GM18507 (cell line): ENCODE data around the gene CTRB2.

Experiments used
- DNase-seq: peaks from one replicate; pipeline ENCODE4 v3.0.0; 2011; ENCODE audit warnings: low read depth; ENCODE audit not compliant: insufficient read length; ENCODE audit errors: extremely low spot score
- FAIRE-seq: peaks from 2 replicates; lab custom pipeline; 2011; peaks lifted over from hg19 to GRCh38; lab: Jason Lieb, UNC

CTRB2 gene

DNA sequence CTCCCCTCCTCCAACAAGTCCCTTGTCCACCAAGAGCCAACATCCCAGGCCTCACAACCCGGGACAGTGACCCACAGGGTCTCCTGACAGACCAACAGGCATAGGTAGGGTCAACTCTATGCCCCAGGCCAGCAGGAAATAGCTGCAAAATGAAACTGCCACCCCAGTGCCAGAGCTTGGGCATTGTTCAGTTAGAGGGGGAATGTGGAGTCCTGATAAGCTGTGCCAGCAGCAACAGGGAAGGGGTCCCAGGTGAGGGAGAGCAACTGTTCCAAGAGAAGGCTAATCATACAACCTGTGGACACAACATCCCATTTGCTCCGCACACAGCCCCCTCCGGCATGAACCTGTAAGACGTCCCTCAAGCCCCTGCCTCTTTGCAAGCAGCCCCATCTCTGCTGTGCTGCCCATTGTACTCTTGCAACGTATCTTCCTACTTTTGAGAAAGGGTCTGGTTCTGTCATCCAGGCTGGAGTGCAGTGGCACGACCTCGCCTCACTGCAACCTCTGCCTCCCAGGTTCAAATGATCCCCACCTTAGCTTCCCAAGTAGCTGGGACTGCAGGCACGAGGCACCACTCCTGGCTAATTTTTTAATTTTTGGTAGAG is 17.2 kb downstream of the CTRB2 start:
- DNase-seq (no peak), FAIRE-seq (no peak)

DNA sequence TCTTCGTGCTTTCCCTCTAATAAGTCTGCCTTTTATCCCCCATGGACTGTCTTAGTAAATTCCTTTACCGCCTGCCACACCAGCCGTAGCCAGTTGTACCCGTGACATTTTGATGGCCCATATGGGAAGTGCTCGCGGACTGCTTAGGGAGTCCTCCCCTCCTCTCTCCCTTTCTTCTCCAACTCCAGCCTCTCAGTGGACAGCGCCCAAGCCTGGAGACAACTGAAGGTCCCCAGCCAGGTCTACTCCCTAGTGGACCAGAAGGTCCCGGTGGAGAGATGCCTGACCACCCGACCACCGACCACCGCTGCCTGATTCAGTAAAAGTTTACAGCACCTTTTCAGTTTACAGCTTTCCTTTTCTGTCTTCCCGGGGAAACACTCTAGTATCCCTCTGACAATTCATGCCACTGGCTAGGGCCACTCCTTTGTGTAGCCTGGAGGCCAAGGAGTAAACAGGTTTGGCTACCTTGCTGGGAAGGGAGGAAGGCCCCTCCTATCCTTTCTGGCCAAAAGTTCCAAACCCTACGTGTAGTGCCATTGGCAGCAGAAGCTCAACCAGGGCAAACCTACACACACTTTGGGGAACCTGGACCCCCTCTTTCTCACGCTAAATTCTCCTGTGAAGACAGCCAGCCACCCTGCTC is 18.0 kb downstream of the CTRB2 start:
- FAIRE-seq (no peak), DNase-seq (no peak)

DNA sequence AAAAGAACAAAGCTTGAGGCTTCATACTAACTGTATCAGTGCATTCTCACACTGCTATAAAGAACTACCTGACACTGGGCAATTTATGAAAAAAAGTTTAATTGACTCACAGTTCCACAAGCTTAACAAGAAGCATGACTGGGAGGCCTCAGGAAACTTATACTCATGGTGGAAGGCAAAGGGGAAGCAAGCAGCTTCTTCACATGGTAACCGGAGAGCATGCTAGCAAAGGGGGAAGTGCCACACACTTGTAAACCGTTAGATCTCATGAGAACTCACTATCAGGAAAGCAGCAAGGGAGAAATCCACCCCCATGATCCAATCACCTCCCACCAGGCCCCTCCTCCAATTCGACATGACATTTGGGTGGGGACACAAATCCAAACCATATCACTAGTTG is 25.3 kb downstream of the CTRB2 start:
- FAIRE-seq: peak; percentile 56

DNA sequence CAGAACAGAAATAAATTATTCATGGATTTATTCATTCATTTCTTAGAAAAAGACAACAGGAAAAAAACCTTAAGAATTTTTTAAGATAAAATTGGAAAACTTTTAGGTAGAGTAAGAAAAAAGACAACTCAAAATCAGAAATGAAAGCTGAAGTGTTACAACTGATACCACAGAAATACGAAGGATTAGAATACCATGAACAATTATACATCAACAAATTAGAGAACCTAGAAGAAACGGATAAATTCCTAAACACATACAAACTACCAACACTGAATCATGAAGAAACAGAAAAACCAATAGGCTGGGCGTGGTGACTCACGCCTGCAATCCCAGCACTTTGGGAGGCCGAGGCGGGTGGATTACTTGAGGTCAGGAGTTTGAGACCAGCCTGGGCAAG is 27.8 kb downstream of the CTRB2 start:
- FAIRE-seq: peak; percentile 26
- DNase-seq: no peak

More for the DNA sequence above, 25.3 kb downstream of the CTRB2 start:
- DNase-seq: no peak

DNA sequence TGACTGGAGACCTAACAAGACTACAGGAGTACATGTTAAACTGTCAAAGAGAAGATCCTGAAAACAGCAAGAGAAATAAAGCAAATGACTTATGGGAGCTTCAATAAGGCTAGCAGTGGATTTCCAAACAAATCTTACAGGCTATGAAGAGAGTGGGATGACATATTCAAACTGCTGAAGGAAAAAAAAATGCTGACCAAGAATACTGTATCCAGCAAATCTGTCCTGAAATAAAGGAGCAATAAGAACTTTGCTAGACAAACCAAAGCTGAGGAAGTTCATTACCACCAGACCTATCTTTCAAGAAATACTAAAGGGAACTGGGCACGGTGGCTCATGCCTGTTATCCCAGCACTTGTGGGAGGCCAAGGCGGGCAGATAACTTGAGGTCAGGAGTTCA is 30.0 kb downstream of the CTRB2 start:
- FAIRE-seq (no peak), DNase-seq (no peak)

DNA sequence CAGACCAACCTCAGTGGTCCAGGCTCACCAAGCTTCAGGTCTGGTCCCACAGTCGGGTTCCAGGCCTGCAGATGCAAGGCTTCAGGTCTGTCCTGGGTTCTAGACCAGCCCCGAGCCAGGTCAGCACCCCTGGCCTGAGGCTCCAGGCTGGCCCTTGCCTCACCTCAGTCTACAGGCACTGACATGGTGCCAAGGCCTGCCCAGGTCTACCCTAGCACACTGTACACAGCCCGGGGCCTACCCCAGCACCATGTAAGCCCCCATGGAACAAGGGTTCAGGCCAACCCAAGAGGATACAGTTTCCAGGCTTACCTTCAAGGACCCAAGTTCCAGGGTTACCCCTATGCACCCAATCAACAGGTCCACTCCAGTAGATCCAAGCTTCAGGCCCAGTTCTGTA is 31.9 kb downstream of the CTRB2 start:
- DNase-seq: no peak
- FAIRE-seq: no peak

DNA sequence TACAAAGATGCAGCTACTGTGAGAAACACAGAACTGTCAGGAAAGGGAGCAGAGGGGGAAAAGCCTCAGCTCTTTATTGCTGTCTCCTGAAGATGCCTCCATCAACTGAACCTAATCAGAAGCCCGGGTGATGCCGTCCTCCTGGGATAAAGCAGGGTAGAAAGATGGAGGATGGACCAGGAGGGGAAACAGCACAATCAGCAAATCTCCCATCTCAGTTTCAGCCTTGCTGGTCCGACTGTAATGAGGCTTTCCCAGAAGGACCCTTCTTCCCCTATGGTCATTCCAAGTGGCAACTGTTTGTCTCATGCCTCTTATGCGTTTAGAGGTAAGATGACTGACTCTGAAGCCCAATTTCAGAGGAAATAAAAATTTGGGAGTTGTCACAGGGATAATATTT is 34.4 kb downstream of the CTRB2 start:
- FAIRE-seq (no peak), DNase-seq (no peak)

DNA sequence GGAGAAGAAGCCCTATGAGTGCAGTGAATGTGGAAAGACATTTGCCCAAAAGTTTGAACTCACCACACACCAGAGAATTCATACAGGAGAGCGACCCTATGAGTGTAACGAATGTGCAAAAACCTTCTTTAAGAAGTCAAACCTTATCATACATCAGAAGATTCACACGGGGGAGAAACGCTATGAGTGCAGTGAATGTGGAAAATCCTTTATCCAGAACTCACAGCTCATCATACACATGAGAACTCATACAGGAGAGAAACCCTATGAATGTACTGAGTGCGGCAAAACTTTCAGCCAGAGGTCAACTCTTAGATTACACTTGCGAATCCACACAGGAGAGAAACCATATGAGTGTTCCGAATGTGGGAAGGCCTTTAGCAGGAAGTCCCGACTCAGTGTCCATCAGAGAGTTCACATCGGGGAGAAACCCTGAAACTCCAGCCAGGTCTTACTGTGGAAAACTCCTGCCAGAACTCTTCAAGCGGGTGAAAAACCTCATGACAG is 37.0 kb downstream of the CTRB2 start:
- FAIRE-seq (no peak), DNase-seq (no peak)

DNA sequence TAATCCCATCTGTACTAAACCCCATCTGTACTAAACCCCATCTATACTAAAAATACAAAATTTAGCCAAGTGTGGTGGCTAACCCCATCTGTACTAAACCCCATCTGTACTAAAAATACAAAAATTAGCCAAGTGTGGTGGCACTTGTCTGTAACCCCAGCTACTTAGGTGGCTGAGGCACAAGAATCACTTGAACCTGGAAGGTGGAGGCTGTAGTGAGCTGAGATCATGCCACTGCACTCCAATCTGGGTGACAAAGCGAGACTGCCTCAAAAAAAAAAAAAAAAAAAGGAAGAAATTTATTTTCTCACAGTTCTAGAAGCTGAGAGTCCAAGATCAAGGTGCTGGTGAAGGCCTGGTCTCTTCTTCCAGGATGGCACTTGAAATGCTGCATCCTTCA is 46.6 kb downstream of the CTRB2 start:
- DNase-seq: no peak
- FAIRE-seq: no peak
